D721Med (cell line): ENCODE results near the gene EPHA4.

Source experiments
- DNase-seq: peaks from one replicate; pipeline ENCODE4 v3.0.0; 2011; ENCODE audit warnings: low spot score; ENCODE audit not compliant: insufficient read length
- FAIRE-seq: peaks from 2 replicates; lab custom pipeline; 2011; peaks lifted over from hg19 to GRCh38; lab: Jason Lieb, UNC
- TF ChIP-seq, protein P1 (sequence below): IDR thresholded peaks from 2 replicates; pipeline ENCODE4 v1.5.1; 2012; ENCODE audit warnings: mild to moderate bottlenecking, control low read depth; ENCODE audit not compliant: insufficient read depth; ENCODE audit errors: missing control alignments

The EPHA4 gene

DNA sequence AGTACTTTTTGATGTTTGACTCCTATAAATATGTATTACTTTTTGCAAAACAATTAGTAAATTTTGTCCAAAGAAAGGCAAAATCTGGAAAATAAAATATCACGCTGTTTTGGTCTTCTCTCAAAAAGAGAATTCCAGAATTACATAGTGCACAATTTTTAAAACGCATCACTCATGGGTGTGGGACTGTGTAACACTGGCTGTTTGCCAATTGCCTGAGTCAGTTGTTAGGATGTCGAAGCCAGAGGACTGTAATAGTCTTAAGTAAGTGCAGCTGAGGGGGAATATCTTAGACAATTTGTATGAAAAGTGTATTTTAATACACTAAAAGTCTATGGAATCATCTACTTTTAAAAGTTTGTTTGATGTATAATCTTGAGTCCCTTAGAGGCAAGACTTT lies 24.1 kb upstream of the EPHA4 start:
- no peak for DNase-seq
- FAIRE-seq = no peak
- TF ChIP-seq, protein P1, sequence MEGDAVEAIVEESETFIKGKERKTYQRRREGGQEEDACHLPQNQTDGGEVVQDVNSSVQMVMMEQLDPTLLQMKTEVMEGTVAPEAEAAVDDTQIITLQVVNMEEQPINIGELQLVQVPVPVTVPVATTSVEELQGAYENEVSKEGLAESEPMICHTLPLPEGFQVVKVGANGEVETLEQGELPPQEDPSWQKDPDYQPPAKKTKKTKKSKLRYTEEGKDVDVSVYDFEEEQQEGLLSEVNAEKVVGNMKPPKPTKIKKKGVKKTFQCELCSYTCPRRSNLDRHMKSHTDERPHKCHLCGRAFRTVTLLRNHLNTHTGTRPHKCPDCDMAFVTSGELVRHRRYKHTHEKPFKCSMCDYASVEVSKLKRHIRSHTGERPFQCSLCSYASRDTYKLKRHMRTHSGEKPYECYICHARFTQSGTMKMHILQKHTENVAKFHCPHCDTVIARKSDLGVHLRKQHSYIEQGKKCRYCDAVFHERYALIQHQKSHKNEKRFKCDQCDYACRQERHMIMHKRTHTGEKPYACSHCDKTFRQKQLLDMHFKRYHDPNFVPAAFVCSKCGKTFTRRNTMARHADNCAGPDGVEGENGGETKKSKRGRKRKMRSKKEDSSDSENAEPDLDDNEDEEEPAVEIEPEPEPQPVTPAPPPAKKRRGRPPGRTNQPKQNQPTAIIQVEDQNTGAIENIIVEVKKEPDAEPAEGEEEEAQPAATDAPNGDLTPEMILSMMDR = no peak

DNA sequence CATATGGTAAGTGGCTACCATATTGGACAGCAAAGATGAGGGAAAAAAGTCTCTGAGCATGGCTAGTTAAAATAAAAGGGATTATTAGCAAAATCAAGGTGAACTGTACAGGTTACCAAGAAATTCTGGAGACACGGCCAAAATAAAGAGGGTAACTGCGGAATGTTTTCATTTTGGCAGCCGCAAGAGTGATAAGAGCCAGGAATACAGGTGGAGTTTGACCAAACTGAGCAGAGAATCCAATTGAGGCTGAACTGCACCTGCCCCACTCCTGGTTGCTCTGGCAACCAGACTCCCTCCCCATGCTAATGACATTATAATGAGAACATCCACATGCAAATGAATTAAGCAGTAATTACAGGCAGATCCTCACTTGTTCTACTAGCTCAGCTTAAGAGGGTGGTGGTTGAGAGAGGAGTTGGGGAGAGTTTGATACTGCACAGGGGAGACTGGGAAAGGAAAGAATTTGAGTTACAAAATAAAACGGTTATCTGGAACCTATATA lies 18.8 kb upstream of the EPHA4 start:
- no peak for FAIRE-seq
- TF ChIP-seq, protein P1 = no peak
- DNase-seq = no peak

DNA sequence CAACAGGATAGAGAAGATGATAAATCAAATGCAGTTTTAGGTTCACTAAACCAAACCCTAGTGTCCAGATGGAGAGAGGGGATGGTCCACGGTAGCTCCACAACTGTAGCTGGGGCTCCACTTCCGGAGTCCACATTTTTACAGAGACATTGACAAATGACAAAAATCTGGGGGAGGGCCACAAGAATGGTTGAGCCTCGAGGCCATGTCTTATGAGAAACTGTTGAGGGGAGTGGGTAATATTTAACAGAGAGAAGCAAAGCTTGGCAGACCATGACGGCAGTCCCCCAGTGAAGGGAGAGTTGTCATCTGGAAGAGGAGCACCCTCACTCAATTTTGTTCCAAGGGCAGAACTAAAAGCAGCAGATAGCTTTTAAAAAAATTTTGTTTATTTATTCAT lies 17.6 kb upstream of the EPHA4 start:
- DNase-seq = no peak
- TF ChIP-seq, protein P1 = no peak
- no peak for FAIRE-seq

DNA sequence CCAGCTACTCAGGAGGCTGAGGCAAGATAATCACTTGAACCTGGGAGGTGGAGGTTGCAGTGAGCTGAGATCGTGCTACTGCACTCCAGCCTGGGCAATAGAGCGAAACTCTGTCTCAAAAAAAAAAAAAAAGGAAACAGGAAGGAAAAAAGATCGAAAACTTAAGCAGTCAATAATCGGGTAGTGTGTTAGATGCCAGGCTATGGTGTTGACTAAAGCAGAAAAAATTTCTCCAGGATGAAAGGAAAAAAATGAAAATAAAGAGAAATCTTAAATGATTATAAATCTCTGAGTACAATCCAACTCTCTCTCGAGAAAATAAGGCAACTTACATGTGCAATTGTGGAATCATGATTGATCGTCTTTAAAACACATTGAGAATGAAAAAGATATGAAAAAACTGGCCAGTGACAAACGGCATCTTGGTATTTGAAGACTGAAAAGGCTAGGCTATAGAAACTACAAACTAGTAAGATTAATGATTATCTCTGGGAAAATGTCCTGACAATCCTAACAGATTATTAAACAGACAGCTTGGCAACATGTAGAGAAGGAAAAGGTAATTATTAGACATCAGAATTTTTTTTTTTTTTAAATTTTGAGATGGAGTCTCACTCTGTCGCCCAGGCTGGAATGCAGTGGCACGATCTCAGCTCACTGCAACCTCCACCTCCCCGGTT lies 16.3 kb upstream of the EPHA4 start:
- DNase-seq (no peak), FAIRE-seq (no peak)
- TF ChIP-seq, protein P1 = no peak

DNA sequence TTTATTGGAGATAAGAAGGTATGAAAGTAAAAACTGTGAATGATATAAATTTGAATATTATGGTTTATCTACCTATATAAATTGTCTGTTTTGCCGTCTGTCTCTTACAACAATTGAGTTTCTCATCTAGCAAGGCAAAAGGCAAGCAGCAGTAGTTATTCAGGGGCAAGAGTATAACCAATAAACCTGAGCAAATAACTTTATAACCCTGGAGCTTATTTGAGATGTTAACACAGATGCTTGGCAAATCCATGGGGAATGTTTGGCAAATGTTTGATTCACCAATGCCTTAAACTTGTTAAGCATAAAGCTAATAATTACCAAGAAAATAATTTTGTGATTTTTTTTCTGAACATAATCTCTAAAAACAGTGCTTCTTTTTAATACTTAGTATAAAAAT lies 9.9 kb upstream of the EPHA4 start:
- DNase-seq (no peak), FAIRE-seq (no peak)
- TF ChIP-seq, protein P1 = no peak

DNA sequence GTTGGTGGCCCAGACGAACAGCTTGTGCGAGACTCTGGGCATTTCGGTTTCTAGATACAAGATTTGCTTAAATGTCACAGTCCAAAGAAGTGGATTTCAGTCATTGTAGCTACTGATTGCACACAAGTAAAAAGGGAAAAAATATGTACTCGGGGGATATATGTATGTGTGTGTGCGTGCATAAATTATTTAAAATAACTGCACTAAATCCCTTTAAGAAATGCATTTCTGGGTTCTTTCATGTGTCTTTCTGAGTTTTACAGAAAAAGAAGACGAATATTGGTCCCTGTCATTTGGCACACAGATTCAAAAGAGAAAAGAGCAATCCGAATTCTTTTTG lies 2.1 kb upstream of the EPHA4 start:
- DNase-seq (no peak), FAIRE-seq (no peak)
- TF ChIP-seq, protein P1 = no peak

DNA sequence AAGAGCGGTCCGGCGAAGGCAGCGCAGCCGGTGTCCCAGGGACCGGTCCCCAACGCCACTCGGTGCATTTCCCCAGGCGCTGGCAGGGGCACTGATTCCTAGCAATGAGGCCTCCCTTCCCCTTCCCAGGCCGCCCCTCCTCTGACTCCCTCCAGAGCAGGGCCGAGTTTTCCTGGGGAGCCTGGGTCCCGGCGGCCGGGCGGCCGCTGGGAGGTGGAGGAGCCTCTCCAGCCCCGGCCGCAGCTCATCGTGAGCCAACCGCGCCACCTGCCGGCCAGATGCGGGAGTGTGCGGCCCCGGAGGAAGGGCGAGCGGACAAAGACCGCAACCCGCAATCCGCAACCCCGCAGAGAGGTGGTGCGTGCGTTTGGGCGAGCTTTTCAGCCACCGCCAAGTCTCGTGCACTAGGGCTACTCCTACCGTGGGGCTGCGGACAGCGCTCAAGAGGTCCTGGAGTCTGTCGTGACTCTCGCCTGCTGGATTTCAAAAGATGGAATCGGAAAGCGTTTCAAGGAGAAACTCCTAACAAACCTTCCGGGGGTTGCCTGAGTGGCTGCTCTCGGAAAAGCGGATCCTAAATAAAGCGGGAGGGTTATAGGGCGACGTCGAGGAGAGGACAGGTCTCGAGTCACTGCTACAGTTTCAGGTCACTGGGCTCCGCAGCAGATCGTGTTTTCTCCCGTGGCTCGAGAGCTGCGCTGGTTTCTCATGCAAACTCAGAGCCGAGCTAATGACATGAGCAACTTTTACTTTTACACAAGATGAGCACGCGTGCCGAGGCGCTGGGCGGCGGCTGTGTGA lies 1.5 kb upstream of the EPHA4 start:
- TF ChIP-seq, protein P1 = peak; percentile 82
- FAIRE-seq (no peak), DNase-seq (peak; percentile 68)
